HG03575 (cell line): ENCODE results near the gene RAB1A.

Experiments
- ATAC-seq: cut with Tn5 transposase; IDR thresholded peaks from one replicate; pipeline ENCODE4 v1.9.1; 2021; ENCODE audit not compliant: unreplicated experiment, insufficient number of reproducible peaks, low FRiP score; ENCODE audit errors: extremely low read depth

Gene RAB1A

GRCh38 chr2:65049010-65049639 is 80.8 kb downstream of the RAB1A start:
- no peak for ATAC-seq

- no peak for ATAC-seq
Measured at GRCh38 chr2:65046633-65047407, 83.1 kb downstream of the RAB1A start.

GRCh38 chr2:65045651-65046050 is 84.3 kb downstream of the RAB1A start:
- ATAC-seq: no peak

- no peak for ATAC-seq
Measured at GRCh38 chr2:65044097-65044735, 85.7 kb downstream of the RAB1A start.

GRCh38 chr2:65043001-65043400 is 86.9 kb downstream of the RAB1A start:
- no peak for ATAC-seq

- ATAC-seq: no peak
Measured at GRCh38 chr2:65040400-65041261, 89.3 kb downstream of the RAB1A start.

GRCh38 chr2:65039640-65040039 is 90.3 kb downstream of the RAB1A start:
- ATAC-seq: no peak

GRCh38 chr2:65037178-65037577 is 92.7 kb downstream of the RAB1A start:
- no peak for ATAC-seq
